ENCODE measurements around the gene IER5L. TPM values are rescaled to one million over a fixed set of nuclear protein-coding genes. Genes with fewer than 3 reads are reported as not detected.
A peak's percentile ranks its signal among the peaks of the same experiment; 100 is the strongest.

IER5L gene
- total and polyA plus RNA-seq, 2 of the 8 experiments (the other 6 are each of a cell fraction or from before 2014, with no cell fraction given), result 0.65 to 1.0 TPM

- TF ChIP-seq, protein P1, sequence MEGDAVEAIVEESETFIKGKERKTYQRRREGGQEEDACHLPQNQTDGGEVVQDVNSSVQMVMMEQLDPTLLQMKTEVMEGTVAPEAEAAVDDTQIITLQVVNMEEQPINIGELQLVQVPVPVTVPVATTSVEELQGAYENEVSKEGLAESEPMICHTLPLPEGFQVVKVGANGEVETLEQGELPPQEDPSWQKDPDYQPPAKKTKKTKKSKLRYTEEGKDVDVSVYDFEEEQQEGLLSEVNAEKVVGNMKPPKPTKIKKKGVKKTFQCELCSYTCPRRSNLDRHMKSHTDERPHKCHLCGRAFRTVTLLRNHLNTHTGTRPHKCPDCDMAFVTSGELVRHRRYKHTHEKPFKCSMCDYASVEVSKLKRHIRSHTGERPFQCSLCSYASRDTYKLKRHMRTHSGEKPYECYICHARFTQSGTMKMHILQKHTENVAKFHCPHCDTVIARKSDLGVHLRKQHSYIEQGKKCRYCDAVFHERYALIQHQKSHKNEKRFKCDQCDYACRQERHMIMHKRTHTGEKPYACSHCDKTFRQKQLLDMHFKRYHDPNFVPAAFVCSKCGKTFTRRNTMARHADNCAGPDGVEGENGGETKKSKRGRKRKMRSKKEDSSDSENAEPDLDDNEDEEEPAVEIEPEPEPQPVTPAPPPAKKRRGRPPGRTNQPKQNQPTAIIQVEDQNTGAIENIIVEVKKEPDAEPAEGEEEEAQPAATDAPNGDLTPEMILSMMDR (IDR thresholded peaks at IDR 0.05; ENCODE audit: control extremely low read depth in 1 of 3, insufficient read depth in 1 of 3, low read depth in 1 of 3, low read length in 3 of 3), result no peak
- TF ChIP-seq KDM5A (IDR thresholded peaks at IDR 0.05; ENCODE audit: low read length) (no peak), BACH1 (IDR thresholded peaks at IDR 0.05; ENCODE audit: low read length) (no peak; the same call in 1 of the 2 replicates), HDAC6 (IDR thresholded peaks at IDR 0.05; ENCODE audit: low read depth, low read length) (peak; percentile 4), KDM4A (IDR thresholded peaks at IDR 0.05; ENCODE audit: low read depth, low read length, severe bottlenecking) (no peak), SUZ12 (IDR thresholded peaks at IDR 0.05; ENCODE audit: low read length) (no peak), JUN (IDR thresholded peaks at IDR 0.05; ENCODE audit: low read depth, low read length) (peak; percentile 75; the same call in 1 of the 2 replicates), GTF2F1 (IDR thresholded peaks at IDR 0.05; ENCODE audit: borderline replicate concordance, low read depth, low read length) (no peak), ATF3 (IDR thresholded peaks at IDR 0.05; ENCODE audit: insufficient read depth, low read depth, low read length) (no peak), USF2 (IDR thresholded peaks at IDR 0.05; ENCODE audit: low read length) (no peak), SIN3A (conservative IDR thresholded peaks at IDR 0.05 in 1 of 2, IDR thresholded peaks at IDR 0.05 in 1 of 2; ENCODE audit: low read depth in 1 of 2, low read length in 2 of 2) (peak; percentile 23 to 24; a peak in 1 of 4 replicates), SIRT6 (IDR thresholded peaks at IDR 0.05; ENCODE audit: low read length) (no peak), NANOG (IDR thresholded peaks at IDR 0.05; ENCODE audit: insufficient read depth, low read depth, low read length, poor library complexity, severe bottlenecking) (peak; percentile 71), EGR1 (IDR thresholded peaks at IDR 0.05; ENCODE audit: borderline replicate concordance, low read depth, low read length) (peak; percentile 80), ZNF274 (IDR thresholded peaks at IDR 0.05; ENCODE audit: borderline replicate concordance, extremely low read depth, low read length) (no peak), TBP (IDR thresholded peaks at IDR 0.05; ENCODE audit: low read depth, low read length) (peak; percentile 36; the same call in 1 of the 2 replicates), RXRA (IDR thresholded peaks at IDR 0.05; ENCODE audit: insufficient read depth, low read depth, low read length) (no peak), CBX8 (IDR thresholded peaks at IDR 0.05; ENCODE audit: borderline replicate concordance, low read depth, low read length) (no peak), GABPA (IDR thresholded peaks at IDR 0.05; ENCODE audit: borderline replicate concordance, insufficient read depth, low read length) (no peak)
Measured at GRCh38 chr9:129178568-129179382, 714 bp upstream of the IER5L start (continued).
